Measurements from ENCODE around the gene MTMR1. TPM values are rescaled to one million over a fixed set of nuclear protein-coding genes. Genes with fewer than 3 reads are reported as not detected.

MTMR1 gene
- total RNA-seq, 1 donor from 2014 or later = 21.3 TPM

- Mint-ChIP-seq H3K9me3 (ENCODE audit: low read depth) (peaks cover 5% of the 10 kb centered on the region), H3K27ac (ENCODE audit: unreplicated experiment) (no peak overlapping the region), H3K36me3 (ENCODE audit: low read depth) (peaks cover 5% of the 10 kb centered on the region), H3K4me3 (ENCODE audit: unreplicated experiment) (no peak overlapping the region), H3K27me3 (ENCODE audit: low read depth) (no peaks in the 10 kb centered on the region), H3K4me1 (ENCODE audit: low read depth) (no peaks in the 10 kb centered on the region)
- DNase-seq (ENCODE audit: low spot score) = no peak
- TF ChIP-seq, protein P1, sequence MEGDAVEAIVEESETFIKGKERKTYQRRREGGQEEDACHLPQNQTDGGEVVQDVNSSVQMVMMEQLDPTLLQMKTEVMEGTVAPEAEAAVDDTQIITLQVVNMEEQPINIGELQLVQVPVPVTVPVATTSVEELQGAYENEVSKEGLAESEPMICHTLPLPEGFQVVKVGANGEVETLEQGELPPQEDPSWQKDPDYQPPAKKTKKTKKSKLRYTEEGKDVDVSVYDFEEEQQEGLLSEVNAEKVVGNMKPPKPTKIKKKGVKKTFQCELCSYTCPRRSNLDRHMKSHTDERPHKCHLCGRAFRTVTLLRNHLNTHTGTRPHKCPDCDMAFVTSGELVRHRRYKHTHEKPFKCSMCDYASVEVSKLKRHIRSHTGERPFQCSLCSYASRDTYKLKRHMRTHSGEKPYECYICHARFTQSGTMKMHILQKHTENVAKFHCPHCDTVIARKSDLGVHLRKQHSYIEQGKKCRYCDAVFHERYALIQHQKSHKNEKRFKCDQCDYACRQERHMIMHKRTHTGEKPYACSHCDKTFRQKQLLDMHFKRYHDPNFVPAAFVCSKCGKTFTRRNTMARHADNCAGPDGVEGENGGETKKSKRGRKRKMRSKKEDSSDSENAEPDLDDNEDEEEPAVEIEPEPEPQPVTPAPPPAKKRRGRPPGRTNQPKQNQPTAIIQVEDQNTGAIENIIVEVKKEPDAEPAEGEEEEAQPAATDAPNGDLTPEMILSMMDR (IDR thresholded peaks at IDR 0.05) = no peak
Observed at GRCh38 chrX:150775569-150776350, 82.6 kb downstream of the MTMR1 start.

DNA sequence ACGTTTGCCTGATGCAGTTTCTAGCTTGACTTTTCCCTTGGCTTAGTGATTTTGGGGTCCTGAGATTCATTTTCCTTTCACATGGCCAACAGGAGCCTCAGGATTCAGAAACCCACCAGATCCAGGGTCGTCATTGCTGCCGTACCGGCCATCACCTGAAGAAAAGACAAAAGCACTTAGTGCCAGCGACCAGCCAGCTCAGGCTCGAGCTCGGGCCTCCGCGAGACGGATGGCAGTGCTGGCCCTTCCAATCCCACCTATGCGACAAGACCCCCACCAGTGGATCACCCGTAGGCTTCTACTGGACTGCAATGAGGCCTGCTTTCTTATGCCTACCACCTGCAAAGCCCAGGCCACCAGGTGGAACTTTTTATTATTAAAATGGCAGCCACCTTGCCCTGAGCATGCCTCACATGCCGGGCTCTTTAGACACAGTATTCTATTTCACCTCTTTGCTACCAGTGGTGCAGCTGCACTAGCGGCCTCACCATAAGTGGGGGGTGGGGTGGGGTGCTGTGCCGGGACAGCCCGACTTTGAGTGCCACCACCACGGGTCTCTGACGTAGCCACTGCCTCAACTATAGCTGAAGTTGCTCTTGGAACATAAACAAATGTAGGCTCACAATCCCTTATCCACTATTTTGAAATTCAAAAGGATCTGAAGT is 84.3 kb downstream of the MTMR1 start:
- peaks cover 5% of the 10 kb centered on the region for H3K9me3 Mint-ChIP-seq (ENCODE audit: low read depth)
- peaks cover 5% of the 10 kb centered on the region for H3K36me3 Mint-ChIP-seq (ENCODE audit: low read depth)
- no peaks in the 10 kb centered on the region for H3K4me1 Mint-ChIP-seq (ENCODE audit: low read depth)
- H3K27me3 Mint-ChIP-seq (ENCODE audit: low read depth) = no peaks in the 10 kb centered on the region
- no peak overlapping the region for H3K4me3 Mint-ChIP-seq (ENCODE audit: unreplicated experiment)
- no peak for DNase-seq (ENCODE audit: low spot score)
- TF ChIP-seq, protein P1 (IDR thresholded peaks at IDR 0.05) = no peak
- no peak overlapping the region for H3K27ac Mint-ChIP-seq (ENCODE audit: unreplicated experiment)

DNA sequence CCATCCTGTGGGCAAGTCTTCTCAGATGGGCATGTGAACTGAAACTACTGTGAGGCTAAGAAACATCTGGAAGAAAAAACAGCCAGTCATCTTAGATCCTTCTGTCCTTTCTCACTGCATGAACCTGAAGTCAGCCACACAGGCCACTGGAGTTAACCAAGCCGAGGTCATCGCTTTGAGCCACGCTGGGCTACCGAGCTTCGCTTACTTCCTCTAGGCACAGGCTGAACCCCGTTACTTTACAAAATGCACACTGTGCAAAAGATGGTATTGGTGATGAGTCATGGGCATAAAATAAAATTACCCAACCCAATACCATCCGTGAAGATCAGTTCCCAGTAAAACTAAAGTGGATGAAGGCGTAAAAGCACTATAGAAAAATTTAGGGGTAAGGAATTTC is 86.2 kb downstream of the MTMR1 start:
- TF ChIP-seq, protein P1 (IDR thresholded peaks at IDR 0.05) = no peak
- no peak for DNase-seq (ENCODE audit: low spot score)
- no peak overlapping the region for H3K27ac Mint-ChIP-seq (ENCODE audit: unreplicated experiment)
- H3K9me3 Mint-ChIP-seq (ENCODE audit: low read depth) = peaks cover 5% of the 10 kb centered on the region
- H3K27me3 Mint-ChIP-seq (ENCODE audit: low read depth) = no peaks in the 10 kb centered on the region
- H3K4me1 Mint-ChIP-seq (ENCODE audit: low read depth) = no peaks in the 10 kb centered on the region
- no peak overlapping the region for H3K4me3 Mint-ChIP-seq (ENCODE audit: unreplicated experiment)
- H3K36me3 Mint-ChIP-seq (ENCODE audit: low read depth) = peaks cover 5% of the 10 kb centered on the region

- H3K4me3 Mint-ChIP-seq (ENCODE audit: unreplicated experiment) = no peak overlapping the region
- no peak for DNase-seq (ENCODE audit: low spot score)
- H3K36me3 Mint-ChIP-seq (ENCODE audit: low read depth) = peaks cover under 1% of the 10 kb centered on the region
- TF ChIP-seq, protein P1 (IDR thresholded peaks at IDR 0.05) = no peak
- no peaks in the 10 kb centered on the region for H3K9me3 Mint-ChIP-seq (ENCODE audit: low read depth)
- H3K27me3 Mint-ChIP-seq (ENCODE audit: low read depth) = no peaks in the 10 kb centered on the region
- no peaks in the 10 kb centered on the region for H3K4me1 Mint-ChIP-seq (ENCODE audit: low read depth)
- H3K27ac Mint-ChIP-seq (ENCODE audit: unreplicated experiment) = no peak overlapping the region
Observed at GRCh38 chrX:150781677-150782076, 88.5 kb downstream of the MTMR1 start.

DNA sequence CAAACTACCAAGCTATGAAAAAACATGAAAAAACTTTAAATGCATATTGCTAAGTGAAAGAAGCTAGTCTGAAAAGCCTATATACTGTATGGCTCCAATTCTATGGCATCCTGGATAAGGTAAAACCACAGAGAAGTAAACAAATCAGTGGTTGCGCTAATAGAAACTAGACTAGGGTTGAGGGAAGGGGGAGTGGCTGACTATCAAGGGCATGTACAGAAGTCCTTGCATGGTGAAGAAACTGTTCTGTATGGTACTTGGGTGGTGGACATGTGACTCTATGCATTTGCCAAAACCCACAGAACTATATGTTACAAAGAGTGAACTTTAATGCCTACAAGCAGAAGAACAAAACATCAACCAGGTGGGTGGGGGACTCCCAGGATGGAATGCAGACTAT is 96.8 kb downstream of the MTMR1 start:
- no peaks in the 10 kb centered on the region for H3K27me3 Mint-ChIP-seq (ENCODE audit: low read depth)
- H3K27ac Mint-ChIP-seq (ENCODE audit: unreplicated experiment) = no peak overlapping the region
- H3K9me3 Mint-ChIP-seq (ENCODE audit: low read depth) = peaks cover 12% of the 10 kb centered on the region

More for the DNA sequence above, 96.8 kb downstream of the MTMR1 start:
- peaks cover 26% of the 10 kb centered on the region for H3K36me3 Mint-ChIP-seq (ENCODE audit: low read depth)
- no peak for DNase-seq (ENCODE audit: low spot score)
- H3K4me3 Mint-ChIP-seq (ENCODE audit: unreplicated experiment) = no peak overlapping the region
- TF ChIP-seq, protein P1 (IDR thresholded peaks at IDR 0.05) = no peak
- no peaks in the 10 kb centered on the region for H3K4me1 Mint-ChIP-seq (ENCODE audit: low read depth)
